HG02943 (cell line): ENCODE results near the gene ZNF423.

Source experiments
- ATAC-seq: cut with Tn5 transposase; IDR thresholded peaks from one replicate; pipeline ENCODE4 v1.9.1; 2021; ENCODE audit warnings: mild to moderate bottlenecking, low read depth, moderate library complexity; ENCODE audit not compliant: unreplicated experiment

Gene ZNF423

DNA sequence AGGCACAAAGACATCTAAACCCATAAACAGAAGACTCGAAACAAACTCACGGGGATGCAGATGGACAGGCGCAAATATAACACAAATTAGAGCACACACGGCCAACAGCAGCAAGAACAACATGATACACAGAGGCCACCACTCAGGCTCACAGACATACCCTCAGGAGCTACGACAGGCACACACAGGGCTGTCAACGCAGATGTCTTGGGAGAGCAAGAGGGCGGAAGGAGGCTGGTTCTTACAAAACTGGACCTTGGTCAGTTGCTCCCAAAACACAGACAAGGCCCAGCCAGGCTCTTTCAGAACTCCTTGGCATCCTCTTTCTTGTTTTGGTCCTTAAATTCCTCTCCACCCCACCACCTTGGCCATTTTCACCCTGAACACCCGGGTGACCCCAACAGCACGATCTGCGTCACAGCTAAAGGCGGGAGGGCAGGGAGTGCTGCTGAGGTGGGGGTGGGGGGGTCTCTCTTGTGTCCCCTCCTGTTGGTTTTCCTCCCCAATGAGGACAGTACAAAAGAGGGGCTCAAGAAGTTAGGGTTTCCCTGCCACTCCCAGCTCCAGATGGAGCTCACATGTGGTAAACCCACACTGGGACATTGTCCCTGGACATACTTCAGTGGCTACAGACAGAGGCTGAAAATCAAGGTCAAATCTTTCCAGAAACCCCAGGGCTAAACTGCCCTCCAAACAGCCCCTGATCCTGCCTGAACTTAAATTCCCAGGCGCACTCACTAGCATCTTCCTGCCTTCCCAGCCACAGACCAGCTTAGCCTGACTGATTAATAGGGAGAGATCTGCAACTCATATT, 261.0 kb downstream of the ZNF423 start:
- no peak for ATAC-seq

- no peak for ATAC-seq
Measured at GRCh38 chr16:49594153-49594552, 261.8 kb downstream of the ZNF423 start.

- no peak for ATAC-seq
Measured at GRCh38 chr16:49593424-49594040, 262.4 kb downstream of the ZNF423 start.

DNA sequence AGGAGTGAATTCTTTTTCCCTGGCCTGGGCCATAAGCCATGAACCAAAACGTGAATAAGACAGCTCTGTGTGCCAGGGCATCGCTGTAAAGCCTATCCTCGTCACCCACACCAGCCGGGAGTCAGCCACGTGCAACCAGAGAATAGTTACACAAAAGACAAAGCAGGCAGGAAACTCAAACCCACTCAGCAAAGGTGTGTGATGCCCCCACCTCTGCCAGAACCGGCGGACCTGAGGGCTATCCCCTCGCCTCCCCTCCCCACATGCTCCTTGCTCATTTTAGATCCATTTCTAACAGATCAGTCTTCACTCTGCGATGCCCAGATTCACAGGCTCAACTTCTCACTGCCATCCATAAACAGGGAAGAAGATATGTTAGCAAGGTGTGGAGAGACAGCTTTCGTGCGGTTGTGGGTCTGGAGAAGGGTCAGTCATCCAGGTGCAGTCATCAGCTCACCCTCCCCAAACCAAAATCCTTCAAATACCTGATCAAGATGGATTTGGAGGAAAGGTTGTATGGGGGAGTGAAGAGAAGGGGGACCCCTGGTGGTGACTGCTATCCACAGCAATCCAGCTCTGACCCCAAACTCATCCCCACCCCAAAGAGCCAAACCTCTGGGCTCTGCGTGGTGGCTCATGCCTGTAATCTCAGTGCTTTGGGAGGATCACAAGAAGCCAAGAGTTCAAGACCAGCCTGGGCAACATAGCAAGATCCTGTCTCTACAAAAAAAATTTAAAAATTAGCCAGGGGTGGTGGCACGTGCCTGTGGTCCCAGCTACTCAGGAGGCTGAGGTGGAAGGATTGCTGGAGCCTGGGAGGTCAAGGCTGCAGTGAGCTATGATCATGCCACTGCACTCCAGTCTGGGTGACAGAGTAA, 263.1 kb downstream of the ZNF423 start:
- no peak for ATAC-seq

DNA sequence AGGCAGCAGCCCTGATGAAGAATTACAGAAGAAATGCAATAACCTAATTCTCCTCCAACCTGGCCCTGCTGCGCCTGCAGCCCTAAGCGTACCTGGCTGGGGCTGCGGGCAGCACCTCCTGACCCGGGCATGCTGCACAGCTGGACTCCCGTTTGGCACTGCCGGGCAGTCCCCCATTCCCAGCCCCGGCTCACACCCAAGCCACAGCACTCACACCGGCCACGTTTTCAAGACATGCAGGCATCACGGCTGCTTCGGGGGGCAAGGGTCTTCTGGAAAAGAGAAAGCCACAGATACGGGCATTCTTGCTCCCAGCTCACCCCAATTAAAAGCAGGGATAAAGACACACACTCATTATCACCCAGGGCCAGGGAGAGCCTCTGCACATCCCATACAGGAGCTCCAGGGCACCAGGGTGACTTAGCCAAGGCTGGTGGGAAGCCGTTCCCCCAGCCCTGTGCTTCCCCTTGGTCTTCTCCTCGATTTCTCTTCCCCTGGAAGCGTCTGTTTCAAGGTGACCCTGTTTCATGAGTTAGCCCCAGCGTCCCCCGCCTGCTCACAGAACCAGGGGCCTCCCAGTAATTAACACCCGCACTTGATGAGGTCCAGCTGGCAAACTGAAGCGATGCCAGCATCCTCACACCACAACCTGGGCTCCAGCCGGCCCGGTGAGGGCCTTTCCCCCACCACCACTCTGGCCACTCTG, 265.6 kb downstream of the ZNF423 start:
- ATAC-seq = no peak

GRCh38 chr16:49589544-49590031, 266.3 kb downstream of the ZNF423 start:
- ATAC-seq = no peak

DNA sequence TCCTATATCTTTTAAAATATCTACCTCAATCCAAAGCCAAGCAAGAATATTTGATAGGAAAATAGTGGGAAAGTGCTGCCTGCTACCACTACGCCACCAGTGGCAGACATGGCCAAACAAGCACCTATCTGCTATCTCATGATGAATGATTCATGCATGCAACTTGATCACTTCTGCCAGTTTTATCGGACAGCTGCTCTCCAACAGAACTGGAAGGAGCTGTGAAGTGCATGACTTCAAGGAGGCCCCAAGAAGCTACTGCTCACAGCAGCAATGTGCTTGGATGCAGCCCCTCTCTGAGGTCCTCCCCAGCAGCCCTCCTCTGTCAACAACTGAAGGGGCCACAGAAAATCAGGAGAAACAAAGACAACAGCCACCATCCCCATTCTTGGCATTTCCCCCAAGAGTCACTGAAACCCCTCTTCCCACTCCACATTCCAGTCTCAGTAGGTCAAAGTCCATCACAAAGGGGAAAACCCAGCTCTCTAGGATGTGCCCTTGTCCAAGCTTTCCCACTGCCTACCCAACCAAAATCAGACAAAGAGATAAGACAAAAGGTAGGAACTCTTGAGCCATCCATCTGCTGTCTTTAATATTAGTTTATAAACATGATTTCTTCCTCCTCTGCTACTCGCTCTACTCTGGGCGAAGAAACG, 267.1 kb downstream of the ZNF423 start:
- no peak for ATAC-seq

DNA sequence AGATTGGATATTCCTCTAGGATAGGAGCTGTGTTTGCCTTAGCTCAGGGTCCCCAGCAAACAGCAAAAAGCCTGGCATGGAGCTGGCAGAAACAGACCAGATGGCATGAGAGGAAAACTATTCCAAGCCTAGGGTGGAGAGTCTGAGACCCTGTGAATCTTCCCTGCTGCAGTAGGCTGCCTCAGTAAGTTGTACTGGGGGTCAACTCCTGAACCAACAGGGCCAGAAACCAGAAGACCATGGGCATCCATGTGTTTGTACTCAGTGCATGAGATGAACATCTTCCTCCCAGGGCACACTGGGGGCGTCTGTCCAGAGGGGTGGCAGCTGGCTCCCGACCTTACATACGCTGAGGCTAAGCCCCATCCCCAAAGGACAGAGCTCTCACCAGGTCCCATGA, 267.9 kb downstream of the ZNF423 start:
- ATAC-seq = no peak

DNA sequence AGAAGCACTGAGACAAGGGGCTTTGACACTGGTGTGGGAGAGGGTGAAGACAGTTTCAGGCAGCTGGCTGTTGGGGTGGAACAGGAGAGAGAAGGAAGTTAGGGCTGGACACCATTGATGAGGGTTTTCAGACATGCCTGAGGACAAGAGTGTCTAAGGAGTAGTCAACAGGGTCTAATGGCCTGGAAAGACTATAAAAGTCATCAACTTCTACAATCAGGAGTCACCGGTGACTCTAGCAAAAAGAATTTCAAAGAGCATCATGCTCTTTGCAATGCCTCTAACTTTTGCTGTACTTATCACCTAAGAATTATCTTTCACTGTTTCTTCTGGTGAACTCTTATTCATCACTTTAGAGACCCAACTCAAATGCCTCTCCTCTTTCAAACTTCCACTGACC, 268.4 kb downstream of the ZNF423 start:
- ATAC-seq = no peak

- ATAC-seq = no peak
Measured at GRCh38 chr16:49586466-49587450, 269.2 kb downstream of the ZNF423 start.

- no peak for ATAC-seq
Measured at GRCh38 chr16:49585143-49585832, 270.6 kb downstream of the ZNF423 start.

DNA sequence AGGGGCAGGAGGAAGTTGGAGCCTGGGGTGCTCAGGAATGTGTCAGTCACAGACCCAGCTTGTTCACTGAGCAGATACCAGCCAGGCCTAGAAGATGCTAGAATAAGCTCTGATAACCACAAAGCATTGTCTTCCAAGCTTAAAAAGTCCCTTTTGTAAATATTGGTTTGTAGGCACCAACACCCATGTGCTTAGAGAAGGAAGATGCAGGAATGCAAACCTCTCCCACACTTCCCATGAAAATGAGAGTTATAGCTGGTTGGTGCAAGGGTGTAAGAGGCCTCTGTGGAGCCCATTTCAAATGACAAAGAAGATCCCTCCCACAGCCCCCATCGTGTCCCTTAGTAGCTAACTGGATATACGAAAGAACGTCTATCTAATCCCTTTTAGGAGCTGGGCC, 272.0 kb downstream of the ZNF423 start:
- ATAC-seq = no peak

DNA sequence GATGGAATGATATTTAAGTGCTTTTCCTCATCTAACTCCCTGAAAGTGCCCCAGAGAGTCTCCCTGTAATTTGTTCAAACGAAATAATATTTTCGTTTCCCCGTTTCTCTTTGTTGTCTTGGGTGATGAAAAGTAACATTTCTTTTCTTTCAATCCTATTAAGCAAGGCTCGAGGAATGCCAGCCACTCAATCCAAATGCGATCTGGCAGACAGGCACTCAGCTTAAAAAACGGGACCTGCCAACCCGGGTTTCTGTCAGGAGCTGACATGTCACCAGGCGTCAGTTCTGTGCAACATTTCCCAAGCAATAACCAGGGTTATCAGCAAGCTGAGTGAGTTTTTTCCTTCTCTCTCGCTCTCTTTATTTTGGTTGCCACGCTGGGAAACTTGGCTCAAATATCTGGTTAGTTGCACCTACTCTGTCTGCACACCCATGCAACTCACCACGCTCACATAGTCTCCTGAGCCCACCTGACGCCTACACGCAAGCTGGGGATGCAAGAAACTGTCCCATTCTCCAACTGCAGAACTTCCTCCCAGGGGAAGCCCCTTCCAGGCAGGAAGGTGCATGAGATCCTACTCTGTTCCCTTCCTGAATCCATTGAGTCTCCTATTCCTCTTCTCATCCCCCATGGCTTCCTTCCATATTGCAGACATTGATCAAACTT, 274.1 kb downstream of the ZNF423 start:
- ATAC-seq = no peak

DNA sequence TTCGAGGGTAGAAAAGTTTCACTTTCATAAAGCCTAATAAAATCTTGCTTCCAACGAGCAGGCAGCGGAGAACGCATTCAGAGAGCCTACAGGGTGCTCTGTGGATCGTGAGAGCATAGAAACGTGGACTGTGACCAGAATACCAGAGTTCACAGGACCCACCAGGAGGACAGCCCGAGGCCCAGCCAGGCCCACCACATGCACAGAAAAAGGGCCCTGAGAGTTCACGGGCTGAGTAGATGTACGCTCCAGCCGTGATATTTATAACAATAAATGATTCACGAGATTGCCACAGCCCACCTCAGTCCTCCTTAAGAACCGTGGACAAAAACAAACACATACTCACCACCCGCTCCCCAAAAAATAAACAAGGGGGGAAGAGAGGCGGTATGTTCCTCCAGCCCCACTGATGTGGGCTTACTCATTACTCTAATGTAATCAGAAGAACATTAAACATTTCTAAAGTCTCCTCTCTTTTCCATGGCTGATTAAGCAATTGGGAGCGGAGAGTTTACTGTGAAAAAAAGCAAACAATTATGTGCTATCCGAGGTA, 275.1 kb downstream of the ZNF423 start:
- no peak for ATAC-seq

GRCh38 chr16:49578435-49579024, 277.4 kb downstream of the ZNF423 start:
- ATAC-seq = no peak

DNA sequence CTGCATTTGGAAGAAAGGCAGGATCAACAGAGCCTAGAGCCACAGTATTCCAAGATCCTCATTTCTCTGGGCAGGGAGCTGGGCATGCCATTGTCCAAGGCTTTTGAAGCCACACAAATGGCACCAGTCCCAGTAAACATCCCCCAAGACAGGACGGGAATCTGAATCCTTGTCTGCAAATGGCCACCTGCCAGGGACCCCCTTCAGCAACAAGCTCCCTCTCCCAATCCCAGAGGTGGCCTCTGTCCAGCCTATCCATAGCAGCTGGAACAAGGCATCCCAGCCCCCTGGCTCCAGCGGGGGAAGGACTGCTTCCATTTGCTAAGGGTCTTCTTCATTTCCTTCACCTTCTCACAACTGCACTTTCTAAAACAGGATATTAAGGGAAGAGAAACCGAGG, 277.9 kb downstream of the ZNF423 start:
- ATAC-seq = no peak

DNA sequence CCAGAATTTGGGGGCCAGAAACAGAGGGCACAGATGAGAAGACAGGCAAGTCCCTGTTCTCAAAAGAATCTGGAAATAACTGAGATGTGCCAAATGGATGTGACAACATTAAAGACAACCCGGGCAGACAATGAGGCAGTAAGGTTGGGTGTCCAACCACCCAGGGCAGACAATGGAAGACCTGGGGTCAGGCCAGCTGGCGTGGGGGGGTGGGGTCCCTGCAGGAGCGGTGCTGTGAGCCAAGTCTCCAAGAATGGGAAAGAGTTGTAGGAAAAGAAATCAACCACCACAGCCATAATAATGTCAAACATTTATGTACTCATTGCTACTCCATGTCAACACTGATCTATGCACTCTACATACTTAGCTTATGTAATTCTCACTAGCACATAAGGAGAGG, 279.0 kb downstream of the ZNF423 start:
- ATAC-seq = no peak
